ENCODE results near the gene SMCO1.
"Not testable (repeated sequence)": the region's sequence is repeated elsewhere in the genome, so short reads cannot be mapped to it uniquely, and the experiment has no call there.

The SMCO1 gene

GRCh38 chr3:196463804-196464203 is 51.3 kb downstream of the SMCO1 start:
- TF ChIP-seq CTCF (IDR thresholded peaks at IDR 0.05; ENCODE audit: low read depth, low read length, missing control alignments): no peak
- DNase-seq (ENCODE audit: extremely low read depth, low read depth): no peak
- H3K4me3 ChIP-seq (replicated peaks; ENCODE audit: low read depth, low read length): no peak overlapping the region

- TF ChIP-seq CTCF (IDR thresholded peaks at IDR 0.05; ENCODE audit: low read depth, low read length, missing control alignments): no peak
- no peak for DNase-seq (ENCODE audit: extremely low read depth, low read depth)
- H3K4me3 ChIP-seq (replicated peaks; ENCODE audit: low read depth, low read length): no peak overlapping the region
Observed at GRCh38 chr3:196463478-196463756, 51.7 kb downstream of the SMCO1 start.

- H3K4me3 ChIP-seq (replicated peaks; ENCODE audit: low read depth, low read length); DNase-seq (ENCODE audit: extremely low read depth, low read depth): not testable (repeated sequence)
Observed at GRCh38 chr3:196462680-196463477, 52.3 kb downstream of the SMCO1 start.

- TF ChIP-seq CTCF (IDR thresholded peaks at IDR 0.05; ENCODE audit: low read depth, low read length, missing control alignments): no peak
- DNase-seq (ENCODE audit: extremely low read depth, low read depth): no peak
- no peak overlapping the region for H3K4me3 ChIP-seq (replicated peaks; ENCODE audit: low read depth, low read length)
Observed at GRCh38 chr3:196458063-196458462, 57.1 kb downstream of the SMCO1 start.

- DNase-seq (ENCODE audit: extremely low read depth, low read depth); H3K4me3 ChIP-seq (replicated peaks; ENCODE audit: low read depth, low read length): not testable (repeated sequence)
Observed at GRCh38 chr3:196457470-196457869, 57.7 kb downstream of the SMCO1 start.

Data from HFF-Myc (cell line).